K562 (cell line): ENCODE measurements around the gene MED22. TPM values are rescaled to one million over a fixed set of nuclear protein-coding genes. Genes with fewer than 3 reads are reported as not detected.

Experiments
- COPS2 ChIP-seq: fragments of 450-650 bp; conservative IDR thresholded peaks from 2 replicates; pipeline ENCODE4 v1.6.1; 2016; ENCODE audit warnings: mild to moderate bottlenecking, moderate library complexity
- CTBP1 ChIP-seq: fragments of 450-650 bp; IDR thresholded peaks from 2 replicates; pipeline ENCODE4 v1.6.1; 2016; ENCODE audit warnings: borderline replicate concordance
- CTCFL ChIP-seq: IDR thresholded peaks from 2 replicates; pipeline ENCODE4 v1.6.1; 2011; ENCODE audit warnings: borderline replicate concordance, low read depth, mild to moderate bottlenecking, moderate library complexity, low read length; ENCODE audit not compliant: insufficient read depth, poor library complexity, severe bottlenecking
- DPF2 ChIP-seq: fragments of 450-650 bp; IDR thresholded peaks from 2 replicates; pipeline ENCODE4 v1.6.1; 2016
- FIP1L1 ChIP-seq: fragments of 200-400 bp; formaldehyde crosslinking; IDR thresholded peaks from 2 replicates; pipeline ENCODE4 v1.6.1; 2018; ENCODE audit warnings: mild to moderate bottlenecking, low read depth, low read length; ENCODE audit not compliant: poor library complexity, severe bottlenecking
- HDAC3 ChIP-seq: fragments of 450-650 bp; IDR thresholded peaks from 2 replicates; pipeline ENCODE4 v1.6.1; 2018; ENCODE audit warnings: borderline replicate concordance, mild to moderate bottlenecking, moderate library complexity; ENCODE audit not compliant: partially characterized antibody
- HMGXB4 ChIP-seq: sonication (generic); formaldehyde crosslinking; IDR thresholded peaks from 2 replicates; pipeline ENCODE4 v1.8.1; 2023; ENCODE audit warnings: mild to moderate bottlenecking, missing genetic modification reagents
- HNRNPLL ChIP-seq: fragments of 200-400 bp; formaldehyde crosslinking; IDR thresholded peaks from 2 replicates; pipeline ENCODE4 v1.6.1; 2017; ENCODE audit warnings: low read length, low read depth, mild to moderate bottlenecking; ENCODE audit not compliant: poor library complexity, severe bottlenecking
- KLF10 ChIP-seq: fragments of 250-450 bp; sonication (Bioruptor Pico); IDR thresholded peaks from 2 replicates; pipeline ENCODE4 v1.6.1; 2021; ENCODE audit warnings: matching md5 sums
- MLLT1 ChIP-seq, 2 experiments: fragments of 450-650 bp; IDR thresholded peaks; 2 replicates each; pipeline ENCODE4 v1.6.1; 2016
- PBX2 ChIP-seq, 2 experiments: IDR thresholded peaks in 1 of 2; conservative IDR thresholded peaks in 1 of 2; 2 replicates each; pipeline ENCODE4 v1.6.1; 2016; ENCODE audit warnings: low read depth in 2 of 2, mild to moderate bottlenecking in 1 of 2, missing compliant biosample characterization in 1 of 2, missing genetic modification characterization in 1 of 2, moderate library complexity in 1 of 2
- PTRF ChIP-seq: fragments of 450-650 bp; IDR thresholded peaks from 2 replicates; pipeline ENCODE4 v1.6.1; 2016; ENCODE audit warnings: mild to moderate bottlenecking, missing genetic modification characterization, missing compliant biosample characterization
- ZNF507 ChIP-seq: conservative IDR thresholded peaks from 2 replicates; pipeline ENCODE4 v1.6.1; 2017; ENCODE audit warnings: missing genetic modification characterization, missing compliant biosample characterization
- ZNF512 ChIP-seq: IDR thresholded peaks from 2 replicates; pipeline ENCODE4 v1.6.1; 2016; ENCODE audit warnings: missing genetic modification characterization, missing compliant biosample characterization
- ZNF830 ChIP-seq: fragments of 250-450 bp; sonication (Bioruptor Pico); IDR thresholded peaks from 2 replicates; pipeline ENCODE4 v1.5.0; 2021; ENCODE audit warnings: mild to moderate bottlenecking
- polyA plus RNA-seq, 8 experiments: library from polyadenylated mRNA; depleted of rRNA in 4 of 8; stranded (reverse) in 5 of 8; unstranded in 3 of 8; fragments of >200 nt; fragmentation: Nextera tagmentation in 2 of 8; fragmentation: Illumina TruSeq in 1 of 8; extraction: Ambion mirVana in 2 of 8; extraction: Trizol in 1 of 8; gene quantifications; 2 replicates each; pipeline versions ENCODE4 v1.2.1 to v1.2.3, GENCODE V29; 2011 to 2014; ENCODE audit warnings: inconsistent platforms in 1 of 8, missing spikeins in 1 of 8
- total RNA-seq, 7 experiments: library from RNA; depleted of rRNA in 6 of 7; stranded (reverse); fragments of >200 nt in 6 of 7; fragmentation: Illumina TruSeq in 2 of 7; extraction: Trizol in 2 of 7; gene quantifications; 2 replicates each; pipeline versions ENCODE4 v1.2.1 to v1.2.3, GENCODE V29; 2011 to 2021; ENCODE audit warnings: low replicate concordance in 1 of 7

The MED22 gene
- total and polyA plus RNA-seq, 9 of the 15 experiments (the other 6 are each of a cell fraction or from before 2014, with no cell fraction given) = 0.73 to 35.6 (median 22.3) TPM

- TF ChIP-seq ZNF512 (tag) (no peak), PTRF (tag) (no peak), DPF2 (no peak), MLLT1 (IDR thresholded peaks at IDR 0.05) (no peak), ZNF507 (tag) (no peak), HDAC3 (no peak), ZNF830 (CRISPR knock-in tag) (no peak), HNRNPLL (peak; percentile 80), CTBP1 (peak; percentile 95), PBX2 (CRISPR knock-in tag; IDR thresholded peaks at IDR 0.05; ENCODE audit: low read depth) (no peak), PBX2 (tag; conservative IDR thresholded peaks at IDR 0.05; ENCODE audit: low read depth) (no peak), KLF10 (CRISPR knock-in tag) (no peak), COPS2 (no peak), HMGXB4 (CRISPR knock-in tag) (peak; percentile 48; the same call in 1 of the 2 replicates), CTCFL (peak; percentile 35), FIP1L1 (peak; percentile 59)
Observed at GRCh38 chr9:133375724-133376654, 28.1 kb upstream of the MED22 start, which contains the start of the genes STKLD1 and SURF4 (continued).
